Measurements from ENCODE around the gene GIT2. TPM values are rescaled to one million over a fixed set of nuclear protein-coding genes. Genes with fewer than 3 reads are reported as not detected.

Gene GIT2
- total and polyA plus RNA-seq, 2 of the 13 experiments (the other 11 are each of a cell fraction or from before 2014, with no cell fraction given): 18.4 to 19.8 TPM

GRCh38 chr12:110038741-110039084 is 42.5 kb upstream of the GIT2 start (continued):
- TF ChIP-seq ZNF646 (CRISPR knock-in tag; IDR thresholded peaks at IDR 0.05) (0 out of 2 replicates have a peak, but pooled peaks have one; percentile 25), ZNF224 (CRISPR knock-in tag; IDR thresholded peaks at IDR 0.05) (peak; percentile 18; the same call in 1 of the 2 replicates)

- POLR2A ChIA-PET: interaction anchor here (0.9 to 2.0 kb wide), 6 partner anchors 23 to 211 kb away, joined by 3 to 12 read pairs (median 4); partner anchors contain the start of gene ANKRD13A
- intact Hi-C loops (cut with micrococcal nuclease; ENCODE audit: unreplicated experiment): no loop called here
Measured at GRCh38 chr12:110037315-110037714, 41.1 kb upstream of the GIT2 start.

More at GRCh38 chr12:110037315-110037714, 41.1 kb upstream of the GIT2 start:
- no TSS peak for BruUV-seq (replicated peaks)
- TF ChIP-seq THRA (CRISPR knock-in tag; IDR thresholded peaks at IDR 0.05; ENCODE audit: borderline replicate concordance): no peak
- TF ChIP-seq ZNF687 (CRISPR knock-in tag; IDR thresholded peaks at IDR 0.05): peak; percentile 53
- no peak for TF ChIP-seq HNRNPUL1 (IDR thresholded peaks at IDR 0.05; ENCODE audit: low read depth, low read length)
- TF ChIP-seq IKZF1 (IDR thresholded peaks at IDR 0.05): no peak
- TF ChIP-seq PCBP2 (optimal IDR thresholded peaks at IDR 0.05; ENCODE audit: low read depth, low read length, poor library complexity, severe bottlenecking): no peak
- no peak for TF ChIP-seq PRDM4 (CRISPR knock-in tag; IDR thresholded peaks at IDR 0.05; ENCODE audit: borderline replicate concordance)
- Histone ChIP-seq H2AFZ (ENCODE audit: low read length) (no peak overlapping the region), H3K27me3 (ENCODE audit: control insufficient read depth in 1 of 2, insufficient read depth in 2 of 2, low read length in 2 of 2) (no peaks in the 10 kb centered on the region), H3K27ac (ENCODE audit: extremely low read length, insufficient read depth, low read length) (peak overlapping the region; percentile 75), H3K79me2 (ENCODE audit: insufficient read depth, low read length) (peaks cover 11% of the 10 kb centered on the region), H3K4me1 (ENCODE audit: insufficient read depth, low read length) (peaks cover 81% of the 10 kb centered on the region), H3K9me3 (ENCODE audit: low read length) (no peaks in the 10 kb centered on the region), H3K36me3 (replicated peaks in 1 of 2; ENCODE audit: control insufficient read depth in 1 of 2, insufficient read depth in 2 of 2, low read length in 2 of 2) (peaks cover 8 to 37% of the 10 kb centered on the region in 2 experiments), H3K4me2 (ENCODE audit: low read depth, low read length) (no peak overlapping the region), H3K9ac (ENCODE audit: insufficient read depth, low read depth, low read length) (no peak overlapping the region), H3K4me3 (replicated peaks in 1 of 3; ENCODE audit: insufficient read depth in 1 of 3, low read depth in 2 of 3, low read length in 3 of 3) (no peak overlapping the region), H4K20me1 (ENCODE audit: insufficient read depth, low read length) (no peaks in the 10 kb centered on the region)
- WGBS (ENCODE audit: low lambda C conversion rate): 96% methylated on average over 3 of the region's 5 CpGs
- CTCF ChIA-PET (ENCODE audit: low intra/inter-chr PET ratio, low total read pairs): no interaction called here
- no peak for DNase-seq (ENCODE audit: low spot score)
- FAIRE-seq: no peak
- in situ Hi-C loops (cut with HindIII; ENCODE audit: extremely low pct_ligation_motif_present, low pct_unique_long_range_greater_than_20kb): no loop called here
- no peak for ATAC-seq

Measured in HepG2 (cell line).